OCI-LY7 (cell line): ENCODE measurements around the gene FOXL2. TPM values are rescaled to one million over a fixed set of nuclear protein-coding genes. Genes with fewer than 3 reads are reported as not detected.

Source experiments
- BruUV-seq: library from RNA; stranded (reverse); fragments of 400-500 nt; replicated peaks from 2 replicates; lab custom pipeline; 2021; lab: Mats Ljungman, UMichigan
- CTCF ChIA-PET: fragments of 300-600 bp; sonication (Branson Sonifier 250); formaldehyde crosslinking; loops from one replicate; lab custom pipeline; 2022; ENCODE audit warnings: antibody characterized with exemption; ENCODE audit not compliant: unreplicated experiment; lab: Charles Lee
- POLR2A ChIA-PET: fragments of 300-600 bp; sonication (Branson Sonifier 250); formaldehyde crosslinking; loops from one replicate; lab custom pipeline; 2022; ENCODE audit warnings: antibody characterized with exemption; lab: Charles Lee
- DNase-seq: peaks from one replicate; pipeline ENCODE4 v3.0.0-alpha.2; 2015; ENCODE audit warnings: low spot score
- H2AFZ ChIP-seq: fragments of 200-600 bp; sonication (generic), shearing (Covaris generic); 2 replicates; pipeline ENCODE4 v1.6.1; 2014; ENCODE audit warnings: mild to moderate bottlenecking, antibody characterized with exemption, low read length, moderate library complexity
- H3K27ac ChIP-seq: fragments of 200-600 bp; sonication (generic); 2 replicates; pipeline ENCODE4 v1.5.1; 2014; ENCODE audit warnings: mixed run types, low read depth, mild to moderate bottlenecking, moderate library complexity, low read length, inconsistent platforms; ENCODE audit not compliant: poor library complexity, severe bottlenecking
- H3K36me3 ChIP-seq: fragments of 200-600 bp; sonication (generic); 2 replicates; pipeline ENCODE4 v1.6.1; 2014; ENCODE audit warnings: mild to moderate bottlenecking, antibody characterized with exemption, low read length, moderate library complexity, mixed read lengths; ENCODE audit not compliant: insufficient read depth
- H3K4me1 ChIP-seq: fragments of 200-600 bp; sonication (generic); 2 replicates; pipeline ENCODE4 v1.5.1; 2014; ENCODE audit warnings: mild to moderate bottlenecking, low read length; ENCODE audit not compliant: insufficient read depth, poor library complexity, severe bottlenecking
- H3K4me2 ChIP-seq: fragments of 200-600 bp; sonication (generic); 2 replicates; pipeline ENCODE4 v1.6.1; 2014; ENCODE audit warnings: mild to moderate bottlenecking, low read length
- H3K4me3 ChIP-seq: fragments of 200-600 bp; sonication (generic); 2 replicates; pipeline ENCODE4 v1.5.1; 2014; ENCODE audit warnings: mild to moderate bottlenecking, low read depth, low read length; ENCODE audit not compliant: poor library complexity, severe bottlenecking
- H3K79me2 ChIP-seq: fragments of 200-600 bp; sonication (generic); 2 replicates; pipeline ENCODE4 v1.6.1; 2016; ENCODE audit warnings: low read depth, mild to moderate bottlenecking, low read length, moderate library complexity, mixed read lengths; ENCODE audit not compliant: insufficient read depth
- H3K9me2 ChIP-seq: fragments of 200-600 bp; sonication (generic); 2 replicates; pipeline ENCODE4 v1.6.1; 2016; ENCODE audit warnings: mild to moderate bottlenecking, low read length, mixed read lengths; ENCODE audit not compliant: insufficient read depth
- H3K9me3 ChIP-seq: fragments of 200-600 bp; sonication (generic); 2 replicates; pipeline ENCODE4 v1.6.1; 2014; ENCODE audit warnings: mild to moderate bottlenecking, mixed run types, low read length, mixed read lengths
- H4K20me1 ChIP-seq: fragments of 200-600 bp; sonication (generic); 2 replicates; pipeline ENCODE4 v1.6.1; 2014; ENCODE audit warnings: mild to moderate bottlenecking, antibody characterized with exemption, low read length, moderate library complexity, mixed read lengths; ENCODE audit not compliant: insufficient read depth
- EZH2phosphoT487 ChIP-seq: fragments of 200-600 bp; sonication (generic); IDR thresholded peaks from 2 replicates; pipeline ENCODE4 v1.6.1; 2018; ENCODE audit warnings: low read depth, borderline replicate concordance, mild to moderate bottlenecking, mixed run types, antibody characterized with exemption, low read length, moderate library complexity, mixed read lengths
- intact Hi-C: fragments of 100-400 bp; cut with micrococcal nuclease; formaldehyde crosslinking; loops from one replicate; pipeline ENCODE4 v1.10.0; 2022; ENCODE audit not compliant: unreplicated experiment
- total RNA-seq, 2 experiments: library from RNA; depleted of rRNA in 1 of 2; stranded (reverse); fragments of >200 nt in 1 of 2; shearing (Covaris generic) in 1 of 2; gene quantifications; 2 replicates each; pipeline ENCODE4 v1.2.3, GENCODE V29; 2014 to 2022
- TF ChIP-seq, protein P1 (sequence below): fragments of 200-600 bp; sonication (generic); conservative IDR thresholded peaks from 2 replicates; pipeline ENCODE4 v1.5.1; 2014; ENCODE audit warnings: mild to moderate bottlenecking, antibody characterized with exemption, low read length, moderate library complexity, mixed read lengths

Gene FOXL2
- total RNA-seq, 2 experiments from 2014 or later = not detected

DNA sequence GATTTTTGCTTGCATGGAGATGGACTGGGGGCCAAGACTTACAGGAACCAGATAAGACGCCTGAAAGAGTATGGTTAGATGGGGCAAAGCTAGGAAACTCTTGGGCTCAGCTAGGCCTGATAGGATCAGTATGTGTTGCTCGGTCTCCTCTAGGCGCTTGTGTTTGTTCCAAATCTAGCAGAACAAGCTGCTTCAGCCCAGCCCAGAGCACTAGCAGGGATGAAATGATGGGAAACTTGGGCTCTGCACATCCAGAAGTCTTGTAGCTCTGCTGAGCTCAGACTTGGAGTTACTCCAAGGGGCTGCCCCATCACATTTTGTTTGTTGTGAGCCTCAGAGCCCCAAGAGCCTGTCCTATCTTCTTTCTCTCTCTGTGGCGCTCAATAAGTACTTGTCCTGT lies 34.7 kb downstream of the FOXL2 start:
- TF ChIP-seq, protein P1, sequence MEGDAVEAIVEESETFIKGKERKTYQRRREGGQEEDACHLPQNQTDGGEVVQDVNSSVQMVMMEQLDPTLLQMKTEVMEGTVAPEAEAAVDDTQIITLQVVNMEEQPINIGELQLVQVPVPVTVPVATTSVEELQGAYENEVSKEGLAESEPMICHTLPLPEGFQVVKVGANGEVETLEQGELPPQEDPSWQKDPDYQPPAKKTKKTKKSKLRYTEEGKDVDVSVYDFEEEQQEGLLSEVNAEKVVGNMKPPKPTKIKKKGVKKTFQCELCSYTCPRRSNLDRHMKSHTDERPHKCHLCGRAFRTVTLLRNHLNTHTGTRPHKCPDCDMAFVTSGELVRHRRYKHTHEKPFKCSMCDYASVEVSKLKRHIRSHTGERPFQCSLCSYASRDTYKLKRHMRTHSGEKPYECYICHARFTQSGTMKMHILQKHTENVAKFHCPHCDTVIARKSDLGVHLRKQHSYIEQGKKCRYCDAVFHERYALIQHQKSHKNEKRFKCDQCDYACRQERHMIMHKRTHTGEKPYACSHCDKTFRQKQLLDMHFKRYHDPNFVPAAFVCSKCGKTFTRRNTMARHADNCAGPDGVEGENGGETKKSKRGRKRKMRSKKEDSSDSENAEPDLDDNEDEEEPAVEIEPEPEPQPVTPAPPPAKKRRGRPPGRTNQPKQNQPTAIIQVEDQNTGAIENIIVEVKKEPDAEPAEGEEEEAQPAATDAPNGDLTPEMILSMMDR = no peak
- no peak for TF ChIP-seq EZH2phosphoT487

DNA sequence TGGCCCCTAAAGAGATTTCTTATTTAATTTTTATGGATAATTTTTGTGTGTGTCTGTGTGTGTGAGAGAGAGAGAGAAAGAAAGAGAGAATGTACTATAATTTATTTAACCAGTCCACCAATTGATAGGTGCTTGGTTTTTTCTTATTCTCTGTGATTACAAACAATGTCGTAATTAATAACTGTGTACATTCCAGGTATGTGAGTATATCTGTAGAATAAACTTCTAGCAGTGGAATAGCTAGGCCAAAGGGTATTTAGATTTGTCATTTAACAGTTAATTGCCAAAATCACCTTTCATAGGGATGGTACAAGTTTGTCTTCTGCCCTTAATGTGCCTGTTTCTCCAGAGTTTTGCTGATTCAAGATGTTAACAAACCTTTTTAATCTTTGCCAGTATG lies 35.3 kb downstream of the FOXL2 start:
- H3K36me3 ChIP-seq = no peaks in the 10 kb centered on the region
- no peaks in the 10 kb centered on the region for H3K9me3 ChIP-seq
- TF ChIP-seq, protein P1 = no peak
- TF ChIP-seq EZH2phosphoT487 = no peak
- H2AFZ ChIP-seq = no peak overlapping the region
- POLR2A ChIA-PET = no interaction called here
- H3K9me2 ChIP-seq = no peaks in the 10 kb centered on the region
- intact Hi-C loops = loop anchor here (10.0 kb wide), 1 partner anchor 847 kb away; no protein-coding TSS in a partner anchor
- no peak overlapping the region for H3K27ac ChIP-seq
- no peak overlapping the region for H3K4me3 ChIP-seq
- H4K20me1 ChIP-seq = no peaks in the 10 kb centered on the region
- no TSS peak for BruUV-seq
- H3K79me2 ChIP-seq = no peaks in the 10 kb centered on the region
- H3K4me2 ChIP-seq = no peak overlapping the region
- CTCF ChIA-PET = no interaction called here
- DNase-seq = no peak
- H3K4me1 ChIP-seq = peaks cover 4% of the 10 kb centered on the region

More for the DNA sequence above, 34.7 kb downstream of the FOXL2 start:
- Histone ChIP-seq H3K4me2 (no peak overlapping the region), H3K27ac (no peak overlapping the region), H3K4me1 (peaks cover 4% of the 10 kb centered on the region), H3K36me3 (no peaks in the 10 kb centered on the region), H3K9me2 (no peaks in the 10 kb centered on the region), H3K79me2 (no peaks in the 10 kb centered on the region), H3K9me3 (no peaks in the 10 kb centered on the region), H2AFZ (no peak overlapping the region), H3K4me3 (no peak overlapping the region), H4K20me1 (no peaks in the 10 kb centered on the region)
- no peak for DNase-seq
- POLR2A ChIA-PET = interaction anchor here (0.8 to 0.9 kb wide), 2 partner anchors 11 kb away, joined by 4 read pairs; no protein-coding TSS in a partner anchor
- no TSS peak for BruUV-seq
- intact Hi-C loops = loop anchor here (10.0 kb wide), 1 partner anchor 847 kb away; no protein-coding TSS in a partner anchor
- CTCF ChIA-PET = interaction anchor here (1.4 kb wide), 1 partner anchor 318 kb away, joined by 4 read pairs; the partner anchor contains the start of gene CEP70

DNA sequence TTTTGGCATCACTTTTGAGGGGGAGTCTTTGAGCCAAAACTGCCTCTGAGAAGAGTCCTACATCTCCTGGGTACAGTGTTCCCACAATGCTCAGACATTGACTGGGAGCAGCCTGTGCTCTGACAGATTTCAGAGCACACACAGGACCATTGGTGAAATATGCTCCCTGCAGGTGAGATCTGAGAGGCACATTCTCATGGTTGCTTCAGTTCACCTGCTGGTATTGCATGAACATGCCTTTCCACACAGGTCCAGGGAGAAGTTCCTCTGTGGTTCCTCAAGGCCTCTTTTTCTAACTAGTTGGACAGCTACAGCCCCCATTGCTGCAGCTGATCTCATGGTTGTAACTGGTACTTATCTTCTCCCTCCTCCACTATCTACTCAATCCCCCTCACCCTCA lies 37.0 kb downstream of the FOXL2 start:
- ChIA-PET POLR2A (interaction anchor here (0.6 to 1.6 kb wide), 2 partner anchors 315 to 1034 kb away, joined by 3 read pairs; no protein-coding TSS in a partner anchor), CTCF (no interaction called here)
- no peak for DNase-seq

More for the DNA sequence above, 37.0 kb downstream of the FOXL2 start:
- Histone ChIP-seq H3K4me2 (no peak overlapping the region), H3K36me3 (no peaks in the 10 kb centered on the region), H2AFZ (no peak overlapping the region), H4K20me1 (no peaks in the 10 kb centered on the region), H3K9me2 (no peaks in the 10 kb centered on the region), H3K4me1 (peaks cover under 1% of the 10 kb centered on the region), H3K27ac (no peak overlapping the region), H3K4me3 (no peak overlapping the region), H3K9me3 (no peaks in the 10 kb centered on the region), H3K79me2 (no peaks in the 10 kb centered on the region)
- no TSS peak for BruUV-seq
- intact Hi-C loops = loop anchor here (10.0 kb wide), 1 partner anchor 845 kb away; no protein-coding TSS in a partner anchor
- TF ChIP-seq EZH2phosphoT487 = no peak
- TF ChIP-seq, protein P1 = no peak
